ENCODE results near the gene RBP2.

Gene RBP2

DNA sequence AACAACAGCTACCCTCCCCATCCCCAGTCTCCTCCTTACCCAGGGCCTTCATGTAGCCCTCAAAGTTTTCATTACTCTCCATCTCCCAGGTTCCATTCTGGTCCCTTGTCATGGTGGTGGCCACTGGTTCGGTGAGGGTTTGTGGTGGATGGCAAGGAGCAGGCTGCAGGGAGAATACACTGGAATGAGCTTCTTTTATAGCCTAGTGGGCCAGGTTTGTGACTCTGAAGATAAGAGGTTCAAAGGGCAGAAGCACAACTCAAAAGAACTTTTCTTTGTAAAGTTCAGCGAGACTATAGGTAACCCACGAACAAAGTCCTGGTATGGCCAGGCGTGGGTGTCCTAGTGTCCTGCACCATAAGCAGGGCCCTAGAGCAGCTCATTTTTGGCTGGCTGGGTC lies at the start of gene RBP2:
Gene RBP2 (minus strand): TSS at position 169 of the 400 bp plus-strand sequence. CDS start 57 bp downstream, at position 112.
- no peak for DNase-seq (ENCODE audit: low read depth)

- no peak for DNase-seq (ENCODE audit: low read depth)
Observed at GRCh38 chr3:139524841-139525636, 48.7 kb upstream of the RBP2 start.

DNA sequence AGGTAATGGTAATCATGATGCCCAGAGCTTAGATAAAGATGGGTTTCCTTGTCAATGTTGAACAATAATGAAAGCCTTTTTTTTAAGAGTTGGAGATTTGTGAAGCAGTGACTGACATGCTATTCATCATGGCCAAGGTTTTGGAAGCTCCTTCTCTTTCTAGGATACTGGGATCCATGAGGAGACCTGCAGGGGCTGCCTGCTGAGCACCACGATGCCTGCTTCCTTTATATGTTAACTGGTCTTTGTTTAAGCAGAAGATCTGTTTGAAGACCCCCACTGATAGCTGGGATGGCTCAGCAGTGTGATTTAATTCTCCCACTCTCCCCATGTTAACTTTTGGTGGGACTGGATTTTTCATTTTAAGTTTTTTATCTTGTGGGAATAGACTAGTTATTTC lies 47.4 kb upstream of the RBP2 start:
- DNase-seq (ENCODE audit: low read depth) = no peak

GRCh38 chr3:139523166-139523565 lies 46.9 kb upstream of the RBP2 start:
- DNase-seq (ENCODE audit: low read depth) = no peak

DNA sequence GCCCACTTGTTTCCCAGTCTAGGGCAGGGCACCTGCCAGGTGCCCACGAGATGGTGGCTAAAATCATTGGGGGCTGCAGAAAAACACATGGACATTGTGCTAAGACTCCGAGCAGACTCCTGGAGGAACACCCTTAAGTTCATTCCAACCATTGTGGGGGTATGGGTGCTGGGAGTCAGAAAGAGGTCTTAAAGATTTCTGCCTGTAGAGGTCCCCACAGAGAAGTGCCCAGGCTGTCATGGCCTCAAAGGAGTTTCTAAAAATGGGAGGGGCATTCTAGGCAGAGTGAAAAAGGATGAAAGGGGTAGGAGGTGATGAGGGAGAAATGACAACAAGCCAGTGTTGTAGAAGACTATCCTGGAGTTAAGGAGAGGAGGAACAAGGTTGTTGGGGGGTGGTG lies 46.1 kb upstream of the RBP2 start:
- DNase-seq (ENCODE audit: low read depth) = no peak

DNA sequence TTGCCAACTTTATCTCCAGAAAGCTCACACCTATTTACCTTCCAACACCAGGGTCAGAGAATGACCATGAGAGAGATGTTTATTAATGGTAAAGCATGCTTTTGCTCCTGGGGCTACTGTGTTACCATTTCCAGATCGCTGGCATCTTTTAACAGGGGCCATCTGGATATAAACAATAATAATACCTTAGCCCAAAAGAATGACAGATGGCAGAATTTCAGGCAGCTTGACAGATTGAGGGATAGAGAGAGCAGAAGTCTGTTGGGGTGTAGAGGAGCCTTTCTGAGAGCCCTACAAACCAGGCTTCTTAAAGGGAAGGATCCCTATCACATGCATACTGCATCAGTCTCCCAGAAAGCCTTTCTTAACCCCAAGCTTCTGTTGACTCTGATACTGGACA lies 45.5 kb upstream of the RBP2 start:
- no peak for DNase-seq (ENCODE audit: low read depth)

- no peak for DNase-seq (ENCODE audit: low read depth)
Observed at GRCh38 chr3:139521144-139521543, 44.8 kb upstream of the RBP2 start.

- DNase-seq (ENCODE audit: low read depth) = no peak
Observed at GRCh38 chr3:139519998-139520737, 43.9 kb upstream of the RBP2 start.

GRCh38 chr3:139518926-139519842 lies 42.9 kb upstream of the RBP2 start:
- DNase-seq (ENCODE audit: low read depth) = no peak

- DNase-seq (ENCODE audit: low read depth) = no peak
Observed at GRCh38 chr3:139518306-139518705, 42.0 kb upstream of the RBP2 start.

GRCh38 chr3:139517321-139518065 lies 41.2 kb upstream of the RBP2 start:
- DNase-seq (ENCODE audit: low read depth) = no peak

GRCh38 chr3:139514741-139515140 lies 38.4 kb upstream of the RBP2 start:
- no peak for DNase-seq (ENCODE audit: low read depth)

- no peak for DNase-seq (ENCODE audit: low read depth)
Observed at GRCh38 chr3:139509631-139510030, 33.3 kb upstream of the RBP2 start.

GRCh38 chr3:139506766-139507165 lies 30.4 kb upstream of the RBP2 start:
- no peak for DNase-seq (ENCODE audit: low read depth)

- no peak for DNase-seq (ENCODE audit: low read depth)
Observed at GRCh38 chr3:139505829-139506386, 29.6 kb upstream of the RBP2 start.

GRCh38 chr3:139499536-139499935 lies 23.2 kb upstream of the RBP2 start:
- no peak for DNase-seq (ENCODE audit: low read depth)

DNA sequence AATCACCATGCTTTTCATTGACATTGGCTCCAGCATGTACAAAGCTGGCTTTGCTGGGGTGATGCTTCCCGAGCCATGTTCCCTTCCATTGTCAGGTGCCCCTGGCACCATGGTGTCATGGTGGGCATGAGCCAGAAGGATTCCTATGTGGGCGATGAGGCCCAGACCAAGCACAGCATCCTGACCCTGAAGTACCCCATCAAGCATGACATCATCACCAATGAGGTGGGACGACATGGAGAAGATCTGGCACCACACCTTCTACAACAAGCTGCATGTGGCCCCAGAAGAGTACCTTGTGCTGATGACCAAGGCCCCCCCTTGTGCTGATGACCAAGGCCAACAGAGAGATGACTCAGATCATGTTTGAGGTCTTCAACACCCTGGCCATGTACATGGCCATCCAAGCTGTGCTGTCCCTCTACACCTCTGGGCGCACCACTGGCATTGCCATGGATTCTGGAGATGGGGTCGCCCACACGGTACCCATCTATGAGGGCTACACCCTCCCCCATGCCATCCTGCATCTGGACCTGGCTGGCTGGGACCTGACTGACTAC lies 17.6 kb upstream of the RBP2 start:
- no peak for DNase-seq (ENCODE audit: low read depth)

- no peak for DNase-seq (ENCODE audit: low read depth)
Observed at GRCh38 chr3:139491966-139492365, 15.7 kb upstream of the RBP2 start.

DNA sequence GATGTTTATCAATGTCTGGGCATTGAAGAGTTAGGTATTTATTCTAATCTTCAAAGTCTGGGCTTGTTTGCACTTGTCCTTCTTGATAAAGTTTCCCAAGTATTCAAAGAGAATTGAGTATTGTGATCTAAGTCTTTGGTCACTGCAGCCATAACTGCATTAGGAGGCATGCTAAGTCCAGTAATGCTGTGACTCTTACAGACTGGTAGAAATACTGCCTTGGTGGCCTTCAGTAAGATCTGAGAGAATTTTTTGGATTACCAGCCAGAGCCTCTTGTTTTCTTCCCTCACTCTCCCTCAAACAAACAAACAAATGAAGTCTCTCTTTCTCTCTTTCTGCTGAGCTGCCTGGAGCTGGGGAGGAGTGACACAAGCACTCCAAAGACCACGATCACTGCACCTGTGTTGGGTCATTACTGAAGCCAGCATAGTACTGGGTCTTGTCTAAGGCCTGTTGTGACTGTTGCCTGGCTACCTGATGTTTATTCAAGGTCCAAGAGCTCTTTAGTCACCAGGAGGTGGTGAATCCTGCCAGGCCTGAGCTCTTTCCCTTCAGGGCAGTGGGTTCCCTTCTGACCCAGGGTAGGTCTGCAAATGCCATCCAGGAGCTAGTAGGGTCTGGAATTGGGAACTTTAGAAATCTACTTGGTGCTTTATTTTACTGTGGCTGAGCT lies 14.8 kb upstream of the RBP2 start:
- no peak for DNase-seq (ENCODE audit: low read depth)

- no peak for DNase-seq (ENCODE audit: low read depth)
Observed at GRCh38 chr3:139482206-139482605, 5.9 kb upstream of the RBP2 start.
